Dedifferentiated amniotic fluid mesenchymal stem cell (primary cell): Measurements from ENCODE around the gene NME2.
"Not testable (repeated sequence)": the region's sequence is repeated elsewhere in the genome, so short reads cannot be mapped to it uniquely, and the experiment has no call there.

Experiments
- DNase-seq: peaks from one replicate; pipeline ENCODE4 v3.0.0-alpha.2; 2016; ENCODE audit errors: extremely low spot score

The NME2 gene

DNA sequence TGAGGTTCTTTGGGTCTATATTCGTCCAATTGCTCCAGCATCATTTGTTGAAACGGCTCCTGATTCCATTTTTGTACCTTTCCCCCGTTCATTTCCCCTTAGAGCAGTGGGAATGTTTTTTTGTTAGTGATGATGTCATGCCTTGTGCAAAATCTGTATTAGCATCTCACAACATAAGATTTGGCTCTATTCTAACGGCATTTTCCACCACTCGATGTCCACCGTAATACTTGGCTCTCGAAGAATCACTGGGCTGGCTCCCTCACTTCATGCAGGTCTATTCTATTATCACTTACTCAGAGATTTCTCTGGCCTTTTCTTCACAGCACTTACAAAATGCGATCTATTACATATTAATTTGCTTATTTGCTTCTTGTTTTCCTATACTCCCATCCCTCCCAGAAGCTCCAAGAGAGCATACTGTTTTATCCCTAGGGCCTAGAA is 13.4 kb upstream of the NME2 start:
- DNase-seq = no peak

DNA sequence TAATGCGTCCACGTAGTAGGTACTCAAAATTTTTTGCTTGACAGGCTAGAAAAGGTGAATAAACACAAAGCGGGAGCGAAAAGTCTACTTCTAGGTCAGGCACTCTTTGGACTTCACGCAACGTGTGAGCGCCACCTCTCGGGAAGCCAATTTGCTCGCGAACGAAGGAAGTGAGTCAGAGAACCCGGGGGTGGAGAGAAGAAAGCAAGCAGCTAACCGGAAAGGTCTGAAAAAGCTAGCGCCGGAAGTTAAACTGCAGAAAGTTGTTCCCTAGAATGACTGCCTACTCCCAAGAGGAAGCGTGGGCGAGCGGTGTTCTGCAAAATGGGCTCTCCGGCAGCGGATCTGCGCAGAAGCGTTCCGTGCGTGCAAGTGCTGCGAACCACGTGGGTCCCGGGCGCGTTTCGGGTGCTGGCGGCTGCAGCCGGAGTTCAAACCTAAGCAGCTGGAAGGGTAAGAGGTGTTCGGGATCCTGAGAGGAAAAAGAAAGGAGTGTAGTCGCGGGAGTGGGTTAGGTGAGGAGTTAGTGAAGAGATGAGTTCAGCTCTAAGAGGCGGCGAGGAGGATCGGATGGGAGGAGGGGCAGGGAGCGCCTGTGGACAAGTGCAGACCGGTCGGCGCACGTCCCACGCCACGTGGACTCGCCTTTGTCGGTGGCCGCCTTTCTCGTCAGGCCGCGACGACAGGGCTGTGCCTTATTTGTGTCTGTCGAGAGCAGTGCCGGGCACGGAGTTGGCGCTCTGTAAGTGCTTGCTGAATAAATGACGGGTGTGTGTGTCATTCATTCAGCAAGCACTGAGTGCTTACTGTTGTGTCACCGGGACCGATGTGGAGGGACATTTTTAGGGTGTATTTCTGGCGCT is 12.8 kb upstream of the NME2 start, which contains the start of gene NME1:
Gene NME1, plus strand, starts transcription at position 350 of the 863 bp plus-strand sequence. CDS start 2,096 bp downstream, outside the sequence.
- DNase-seq = peak; percentile 100

DNA sequence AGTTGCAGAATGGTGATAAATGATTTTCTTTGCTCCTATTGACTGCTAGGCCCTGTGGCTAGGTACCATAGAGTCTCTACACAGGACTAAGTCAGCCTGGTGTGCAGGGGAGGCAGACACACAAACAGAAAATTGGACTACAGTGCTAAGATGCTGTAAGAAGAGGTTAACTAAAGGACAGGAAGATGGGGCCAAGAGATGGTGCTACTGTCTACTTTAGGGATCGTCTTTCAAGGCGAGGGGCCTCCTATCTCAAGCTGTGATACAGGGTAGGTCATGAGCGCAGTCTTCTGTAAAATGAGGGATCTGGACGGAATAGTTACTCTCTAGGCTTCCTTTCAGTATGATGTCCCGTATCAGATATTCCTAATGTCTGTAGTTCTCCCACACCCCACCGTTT is 12.0 kb upstream of the NME2 start:
- no peak for DNase-seq

DNA sequence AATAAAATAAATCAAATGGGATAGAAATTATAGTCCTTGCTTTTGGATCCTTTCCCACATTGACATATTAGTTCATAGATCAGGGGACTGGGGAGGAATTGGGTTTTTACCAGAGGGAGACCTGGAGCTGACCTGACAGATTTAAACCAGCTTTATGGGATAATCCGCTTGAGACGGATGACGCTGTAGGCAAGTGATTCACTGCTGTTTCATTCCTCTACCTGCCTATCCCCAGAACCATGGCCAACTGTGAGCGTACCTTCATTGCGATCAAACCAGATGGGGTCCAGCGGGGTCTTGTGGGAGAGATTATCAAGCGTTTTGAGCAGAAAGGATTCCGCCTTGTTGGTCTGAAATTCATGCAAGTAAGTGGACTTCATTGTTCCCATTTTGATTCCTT is 10.8 kb upstream of the NME2 start:
- DNase-seq = no peak

DNA sequence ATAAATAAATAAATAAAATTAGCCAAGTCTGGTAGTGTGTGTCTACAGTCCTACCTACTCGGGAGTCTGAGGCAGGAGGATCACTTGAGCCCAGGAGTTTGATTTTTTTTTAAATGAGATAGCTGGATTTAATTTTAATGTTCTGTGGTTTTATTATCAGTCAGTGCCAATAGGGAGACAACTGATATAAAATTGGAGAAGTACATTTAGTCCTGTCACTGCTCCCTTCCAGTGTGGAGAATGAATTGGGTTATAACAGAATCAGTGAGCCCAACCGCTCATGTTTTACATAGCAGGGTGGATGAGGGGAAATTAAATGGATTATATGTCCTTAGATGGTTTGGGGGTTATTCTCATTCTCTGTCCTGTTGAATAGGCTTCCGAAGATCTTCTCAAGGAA is 6.6 kb upstream of the NME2 start:
- DNase-seq = no peak

DNA sequence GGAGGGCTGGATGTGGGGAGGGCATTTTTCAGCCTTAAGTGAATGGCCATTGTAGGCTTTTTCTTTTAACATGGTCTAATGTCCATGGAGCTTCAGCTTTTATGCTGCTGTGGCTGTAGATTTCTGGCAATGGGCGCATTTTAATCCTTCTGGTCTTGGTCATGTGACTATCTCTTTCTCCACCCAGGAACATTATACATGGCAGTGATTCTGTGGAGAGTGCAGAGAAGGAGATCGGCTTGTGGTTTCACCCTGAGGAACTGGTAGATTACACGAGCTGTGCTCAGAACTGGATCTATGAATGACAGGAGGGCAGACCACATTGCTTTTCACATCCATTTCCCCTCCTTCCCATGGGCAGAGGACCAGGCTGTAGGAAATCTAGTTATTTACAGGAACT is 4.7 kb upstream of the NME2 start:
- DNase-seq = no peak

DNA sequence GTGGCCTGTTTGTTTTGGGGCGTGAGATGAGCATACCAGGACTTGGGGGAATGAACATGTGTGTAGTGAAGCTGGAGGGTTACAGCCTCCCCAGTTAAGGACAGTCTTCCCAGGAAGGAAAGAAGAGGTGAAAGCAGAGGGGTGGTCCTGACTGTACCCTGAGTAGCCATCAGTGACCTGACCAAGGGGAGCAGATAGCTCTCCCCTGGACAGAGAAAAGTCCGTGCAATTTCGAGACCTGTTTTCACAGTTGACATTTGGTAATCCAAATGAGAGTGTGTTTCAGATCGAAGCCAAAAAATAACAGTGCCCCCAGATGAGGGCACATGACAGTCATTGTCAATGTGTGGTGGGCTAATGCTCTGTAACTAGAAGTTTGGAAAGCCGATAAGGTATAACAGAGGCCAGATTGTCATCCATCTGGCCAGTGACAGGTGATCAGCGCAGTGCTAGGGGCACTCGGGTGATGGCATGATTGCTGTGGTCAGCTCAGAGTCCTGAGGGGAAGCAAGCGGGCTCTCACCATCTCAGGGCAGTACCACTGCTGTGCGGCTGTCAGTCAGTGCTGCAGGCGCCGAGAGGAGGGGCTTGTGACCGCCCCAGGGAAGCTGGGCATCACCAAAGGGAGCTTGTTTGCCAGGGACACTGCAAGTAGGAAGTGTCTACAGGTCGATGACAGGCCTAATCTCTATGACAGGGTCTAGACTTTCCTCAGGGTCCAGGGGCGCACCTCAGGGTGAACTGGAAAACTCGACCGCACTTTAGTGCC is 1.1 kb upstream of the NME2 start:
- DNase-seq = no peak

DNA sequence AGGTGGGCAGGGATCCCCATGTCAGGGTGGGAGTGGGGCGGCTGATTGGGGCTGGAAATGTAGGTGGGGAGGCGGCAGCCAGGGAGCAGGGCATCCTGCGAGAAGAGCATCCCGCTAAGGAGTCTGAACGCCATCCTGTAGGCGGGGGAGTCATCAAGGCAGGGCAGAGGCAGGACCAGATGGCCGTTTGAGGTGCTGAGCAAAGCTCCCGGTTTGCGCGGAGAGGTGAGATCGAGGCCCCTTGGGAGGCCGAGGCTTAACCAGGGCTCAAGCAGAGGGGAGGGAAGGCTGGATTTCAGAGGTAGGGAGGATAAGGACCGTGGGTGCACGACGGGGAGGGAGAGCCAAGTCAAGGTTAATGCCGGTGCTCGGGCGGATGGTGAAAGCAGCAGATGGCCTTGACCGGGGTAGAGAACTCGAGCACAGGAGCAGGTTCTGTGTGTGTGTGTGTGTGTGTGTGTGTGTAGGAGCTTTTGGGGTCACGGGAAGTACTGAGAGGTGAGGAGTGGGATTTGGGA is 472 bp upstream of the NME2 start:
- DNase-seq = no peak

DNA sequence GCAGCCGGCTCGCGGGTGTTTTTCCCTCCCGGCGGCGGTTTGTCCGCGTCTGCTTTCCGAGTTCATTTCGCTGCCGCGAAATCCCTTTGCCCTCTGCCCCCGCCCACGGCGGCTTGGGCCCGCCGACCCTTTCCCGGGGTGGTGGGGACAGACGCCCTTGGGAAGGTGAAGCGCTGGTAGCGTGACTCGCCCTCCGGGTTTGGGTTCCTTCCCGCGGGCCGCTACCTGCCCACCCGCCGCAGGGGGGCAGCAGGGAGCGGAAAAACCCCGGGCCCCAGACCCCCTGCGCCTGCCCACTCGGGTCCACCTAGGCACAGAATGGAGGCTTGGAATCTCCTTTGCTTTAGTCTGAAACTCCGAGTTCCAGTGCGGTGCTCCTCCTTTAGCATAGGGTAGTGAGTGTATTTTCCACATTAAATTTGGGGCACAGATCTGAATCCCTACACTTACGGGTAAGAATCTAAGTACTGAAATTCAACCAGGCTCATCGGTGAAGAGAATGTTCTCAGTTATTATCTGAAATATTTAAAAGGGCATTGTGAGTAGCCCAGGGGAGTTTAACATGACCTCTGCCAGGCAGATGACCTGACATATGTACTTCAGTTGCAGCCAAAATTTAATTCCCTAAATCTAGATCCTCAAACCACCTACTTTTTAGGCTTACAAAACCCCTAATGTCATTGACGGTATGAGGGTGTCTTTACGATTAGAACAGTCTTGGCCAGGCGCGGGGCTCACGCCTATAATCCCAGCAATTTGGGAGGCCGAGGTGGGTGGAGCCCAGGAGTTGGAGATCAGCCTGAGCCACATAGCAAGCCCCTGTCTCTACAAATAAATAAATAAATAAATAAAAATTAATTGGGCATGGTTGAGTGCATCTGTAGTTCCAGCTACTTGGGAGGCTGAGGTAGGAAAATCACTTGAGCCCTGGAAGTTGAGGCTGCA is 1.0 kb downstream of the NME2 start:
- DNase-seq = no peak

DNA sequence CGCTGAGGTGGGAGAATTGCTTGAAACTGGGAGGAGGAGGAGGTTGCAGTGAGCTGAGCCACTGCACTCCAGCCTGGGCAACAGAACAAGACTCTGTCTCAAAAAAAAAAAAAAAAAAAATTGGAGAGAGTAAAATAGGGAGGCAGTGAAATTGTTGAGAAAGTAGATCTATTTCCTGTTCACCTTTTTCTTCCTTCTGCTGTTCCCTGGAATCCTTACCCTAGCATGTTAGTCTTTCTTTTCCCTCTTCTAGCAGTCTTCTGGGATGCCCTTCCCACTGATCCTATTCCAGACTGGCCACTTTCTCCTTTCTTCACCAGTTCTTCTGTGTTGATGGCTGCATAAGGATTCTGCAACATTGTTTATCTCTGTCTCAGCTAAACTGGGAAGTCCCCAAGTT is 3.1 kb downstream of the NME2 start:
- DNase-seq = no peak

DNA sequence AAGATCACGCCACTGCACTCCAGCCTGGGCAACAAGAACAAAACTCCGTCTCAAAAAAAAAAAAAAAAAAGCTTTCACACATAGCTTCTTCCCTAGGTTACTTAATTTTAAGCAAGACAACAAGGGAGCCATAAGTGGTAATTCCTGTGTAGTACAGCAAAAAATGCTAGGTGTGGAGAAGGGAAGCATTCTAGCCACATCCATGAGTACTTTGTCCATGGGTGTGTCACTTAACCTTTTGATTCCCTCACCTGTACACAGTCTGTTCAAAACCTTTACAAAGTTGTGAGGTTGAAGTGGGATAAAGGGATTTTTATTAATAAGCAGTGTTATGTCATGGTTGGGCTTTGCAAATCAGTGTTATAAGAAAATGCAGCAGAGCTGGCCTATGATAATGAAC is 4.5 kb downstream of the NME2 start:
- no peak for DNase-seq

DNA sequence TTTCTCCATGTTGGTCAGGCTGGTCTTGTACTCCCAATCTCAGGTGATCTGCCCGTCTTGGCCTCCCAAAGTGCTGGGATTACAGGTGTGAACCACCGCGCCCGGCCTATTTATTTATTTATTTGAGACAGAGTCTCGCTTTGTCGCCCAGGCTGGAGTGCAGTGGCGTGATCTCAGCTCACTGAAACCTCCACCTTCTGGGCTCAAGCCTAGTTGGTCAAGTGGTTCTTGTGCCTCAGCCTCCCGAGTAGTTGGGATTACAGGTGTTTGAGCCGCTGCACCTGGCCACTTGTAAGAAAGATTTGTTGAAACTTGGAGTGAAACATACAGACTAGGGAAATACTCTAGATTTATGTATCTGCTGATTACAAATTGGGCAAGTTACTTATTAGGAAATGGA is 5.8 kb downstream of the NME2 start:
- not testable (repeated sequence) for DNase-seq

DNA sequence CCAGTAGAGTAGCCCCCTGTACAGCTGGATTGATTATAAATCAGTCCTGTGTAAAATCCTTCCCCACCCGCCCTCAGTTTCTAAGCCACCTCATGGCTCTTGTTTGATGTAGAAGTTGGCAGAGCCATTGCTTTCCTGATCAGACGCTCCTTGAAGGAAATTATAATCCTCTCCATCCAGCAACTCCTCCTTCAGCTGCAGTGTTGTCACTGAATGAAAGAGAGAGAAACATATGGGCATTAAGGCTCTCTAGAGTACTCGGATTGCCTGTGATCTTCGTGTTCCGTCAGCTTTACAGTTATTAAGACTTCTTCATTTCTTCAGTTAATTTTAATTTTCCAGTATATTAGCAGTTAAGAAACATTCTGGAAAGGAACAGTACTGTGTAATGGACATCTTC is 14.3 kb downstream of the NME2 start:
- no peak for DNase-seq

DNA sequence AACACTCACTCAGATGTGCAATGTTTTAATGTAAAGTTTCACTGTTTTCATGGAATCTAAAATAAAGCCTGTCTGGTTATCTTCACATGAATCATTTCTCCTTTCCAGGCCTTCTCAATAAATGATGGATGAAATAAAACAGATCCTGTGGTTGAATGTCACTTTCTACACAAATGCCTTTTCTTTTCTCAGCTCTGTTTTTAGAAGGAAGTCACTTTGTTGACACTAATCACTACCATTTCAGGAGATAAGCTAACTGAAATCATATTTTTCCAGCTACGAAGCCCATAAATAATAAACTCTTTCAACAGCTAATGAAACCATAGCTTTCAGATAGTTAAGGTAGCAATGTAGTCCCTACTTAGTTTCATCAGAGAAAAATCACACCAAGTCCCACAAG is 17.9 kb downstream of the NME2 start:
- no peak for DNase-seq

DNA sequence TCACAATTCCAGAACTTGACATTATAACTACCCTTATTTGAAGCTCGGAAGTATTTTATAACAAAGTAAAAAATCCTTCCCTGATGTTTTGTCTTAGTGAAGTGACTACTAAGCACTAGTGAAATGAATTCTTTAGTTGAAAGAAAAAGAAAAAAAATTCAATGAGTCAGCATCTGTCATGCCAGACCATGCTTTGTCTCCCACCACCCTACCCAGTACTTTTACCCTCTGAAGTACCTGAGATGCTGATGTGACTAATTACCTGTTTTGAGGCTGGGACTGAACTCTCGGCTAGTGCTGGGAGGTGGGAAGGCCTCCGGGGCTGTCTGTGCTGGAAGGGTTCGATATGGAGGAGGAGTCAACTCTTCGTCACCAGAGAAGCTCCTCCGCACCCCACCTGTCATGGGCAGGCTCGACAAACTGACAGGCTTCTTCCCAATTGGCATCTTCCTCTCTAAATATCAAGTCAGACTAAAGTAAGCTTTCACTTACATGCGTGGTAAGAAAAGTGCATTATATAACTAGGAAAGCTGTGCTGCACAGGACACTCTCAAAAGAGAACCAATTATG is 19.6 kb downstream of the NME2 start:
- DNase-seq = no peak

DNA sequence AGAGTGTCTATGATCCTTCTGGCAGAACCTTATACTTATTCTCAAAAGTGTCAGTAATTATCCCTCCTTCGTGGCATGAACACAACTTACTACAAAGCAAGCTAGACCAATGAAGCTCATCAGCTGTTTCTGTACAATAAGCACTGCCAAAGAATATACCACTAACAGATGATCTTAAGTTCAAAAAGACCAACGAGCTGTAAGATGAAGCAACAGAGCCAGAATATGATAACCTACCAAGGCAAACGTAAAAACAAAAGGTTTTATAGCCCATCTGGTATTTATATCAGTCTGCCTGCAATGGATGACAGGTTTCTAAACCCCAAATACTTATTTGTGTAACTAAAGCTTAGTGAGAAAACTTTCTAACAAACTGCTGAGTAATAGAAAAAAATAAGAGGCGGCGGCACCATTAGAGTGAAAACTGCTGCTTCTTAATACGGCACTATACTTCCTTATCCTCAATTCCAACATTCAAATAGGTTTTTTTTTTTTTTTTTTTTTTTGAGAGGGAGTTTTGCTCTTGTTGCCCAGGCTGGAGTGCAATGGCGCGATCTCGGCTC is 22.1 kb downstream of the NME2 start:
- no peak for DNase-seq

DNA sequence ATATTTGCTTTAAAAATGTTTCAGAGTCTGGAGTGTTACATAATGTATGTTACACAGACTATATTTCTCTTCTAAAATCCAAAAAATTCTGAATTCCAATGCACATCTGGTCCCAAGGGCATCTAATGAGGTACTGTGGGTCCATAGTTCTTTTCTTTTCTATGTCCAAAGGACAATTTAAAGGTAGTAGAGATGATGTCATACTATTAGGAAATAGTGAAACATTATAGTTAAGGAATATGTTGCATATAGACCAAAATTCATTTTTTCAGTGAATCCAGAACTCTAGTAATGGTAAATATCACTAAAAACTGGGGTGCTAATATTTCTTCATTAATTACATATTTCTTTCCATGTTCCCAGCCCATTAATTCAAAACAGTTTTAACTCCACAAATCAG is 23.0 kb downstream of the NME2 start:
- no peak for DNase-seq

DNA sequence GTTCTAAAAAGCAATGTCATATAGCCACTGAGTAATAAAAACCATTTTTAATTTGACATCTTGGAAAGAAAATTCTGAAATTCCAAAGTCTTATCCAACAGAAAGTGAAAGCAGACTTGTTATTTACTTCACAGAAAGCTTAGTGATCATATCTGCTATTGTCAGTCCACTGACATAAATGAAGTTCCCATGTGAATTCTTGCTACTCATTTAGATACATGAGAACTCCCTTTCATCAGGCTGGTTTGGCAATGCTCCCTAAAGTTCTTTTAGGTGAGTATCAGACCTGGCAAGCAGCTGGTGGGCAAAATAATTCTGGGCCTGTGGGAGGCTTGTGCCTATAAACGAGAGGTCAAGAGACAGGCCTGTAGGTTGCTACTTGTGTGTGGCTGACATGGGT is 23.4 kb downstream of the NME2 start:
- DNase-seq = no peak

DNA sequence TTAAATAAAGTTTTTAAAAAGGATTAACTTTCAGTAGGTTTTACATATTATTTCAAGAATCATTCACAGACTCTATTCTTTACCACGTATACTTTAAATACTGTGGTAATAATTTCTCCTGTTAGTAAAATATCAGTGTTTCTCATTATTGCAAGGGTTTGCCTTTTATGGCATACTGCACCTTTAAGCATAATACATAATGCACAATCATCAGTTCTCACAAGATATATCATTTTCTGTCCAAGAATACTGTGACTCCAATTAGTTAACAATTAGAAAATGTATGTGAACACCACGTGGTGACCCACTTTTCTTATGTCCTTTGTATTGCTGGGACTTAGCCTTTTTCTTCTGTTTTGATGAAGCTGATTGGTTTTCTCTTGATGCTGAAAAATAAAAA is 25.7 kb downstream of the NME2 start:
- DNase-seq = no peak

DNA sequence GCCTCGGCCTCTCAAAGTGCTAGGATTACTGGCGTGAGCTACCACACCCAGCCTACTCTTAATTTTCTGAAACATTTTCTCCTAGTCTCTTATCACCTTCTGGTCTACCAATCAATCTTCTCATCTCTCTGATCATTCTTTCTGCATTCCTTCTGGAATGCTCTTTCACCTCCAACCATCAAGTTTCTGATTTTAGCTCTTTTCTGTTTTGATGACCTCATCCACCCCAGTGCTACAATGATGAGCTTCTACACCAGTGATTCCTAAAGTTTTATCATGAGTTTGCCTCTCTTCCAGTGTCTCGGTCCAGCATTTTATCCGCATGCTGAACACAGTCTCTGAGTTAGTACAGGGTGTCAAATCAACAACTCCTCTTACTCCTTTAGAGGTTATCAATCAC is 31.5 kb downstream of the NME2 start:
- DNase-seq = no peak

DNA sequence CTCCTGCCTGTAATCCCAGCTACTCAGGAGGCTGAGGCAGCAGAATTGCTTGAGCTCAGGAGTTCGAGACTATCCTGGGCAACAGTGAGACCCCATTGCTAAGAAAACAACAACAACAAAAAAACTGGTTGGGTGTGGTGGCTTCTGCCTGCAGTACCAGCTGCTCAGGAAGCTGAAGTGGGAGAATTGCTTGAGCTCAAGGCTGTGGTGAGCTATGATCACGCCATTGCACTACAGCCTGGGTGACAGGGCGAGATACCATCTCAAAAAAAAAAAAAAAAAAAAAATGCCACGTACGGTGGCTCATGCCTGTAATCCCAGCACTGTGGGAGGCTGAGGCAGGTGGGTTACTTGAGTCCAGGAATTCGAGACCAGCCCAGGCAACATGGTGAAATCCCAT is 34.1 kb downstream of the NME2 start:
- no peak for DNase-seq
